Heart right ventricle (tissue), 16 donors: ENCODE results near the gene CELSR1. TPM values are rescaled to one million over a fixed set of nuclear protein-coding genes. Genes with fewer than 3 reads are reported as not detected.

ENCODE experiments used
- ATAC-seq, 8 donors: fragments of 200-7000 bp; cut with Tn5 transposase; one replicate each; pipeline ENCODE4 v1.9.1; 2020; ENCODE audit warnings: mild to moderate bottlenecking in 8 of 8, moderate library complexity in 8 of 8, moderate number of reproducible peaks in 1 of 8
- DNase-seq, 2 donors: peaks; one replicate each; pipeline ENCODE4 v3.0.0-alpha.2; 2020
- H3K27ac ChIP-seq, 10 donors: fragments of 200-600 bp; sonication (generic) in 2 of 10; one replicate each; pipeline versions ENCODE4 v1.5.0 to v1.8.0; 2020 to 2022; ENCODE audit warnings: mild to moderate bottlenecking in 3 of 10
- H3K27me3 ChIP-seq, 7 donors: fragments of 200-600 bp; one replicate each; pipeline ENCODE4 v1.8.0; 2021 to 2022; ENCODE audit warnings: mild to moderate bottlenecking in 2 of 7
- H3K36me3 ChIP-seq, 9 donors: fragments of 200-600 bp; sonication (generic) in 1 of 9; one replicate each; pipeline versions ENCODE4 v1.5.0 to v1.8.0; 2020 to 2022; ENCODE audit warnings: mild to moderate bottlenecking in 2 of 9
- H3K4me1 ChIP-seq, 9 donors: fragments of 200-600 bp; sonication (generic) in 1 of 9; one replicate each; pipeline versions ENCODE4 v1.5.0 to v1.8.0; 2020 to 2022; ENCODE audit warnings: mild to moderate bottlenecking in 4 of 9
- H3K4me3 ChIP-seq, 10 donors: fragments of 200-600 bp; sonication (generic) in 2 of 10; one replicate each; pipeline versions ENCODE4 v1.5.0 to v1.8.0; 2020 to 2022; ENCODE audit warnings: mild to moderate bottlenecking in 7 of 10, moderate library complexity in 2 of 10
- H3K9me3 ChIP-seq, 11 donors: fragments of 200-600 bp in 10 of 11; sonication (generic) in 2 of 11; one replicate each; pipeline versions ENCODE4 v1.5.0 to v1.8.0; 2013 to 2022; ENCODE audit warnings: mild to moderate bottlenecking in 2 of 11, control low read depth in 1 of 11, moderate library complexity in 1 of 11
- WGBS, 2 donors: extraction: QIAGEN DNeasy Blood & Tissue Kit; methylation state at CpG; one replicate each; pipeline ENCODE4 v1.1.7; 2013; ENCODE audit warnings: inconsistent platforms in 1 of 2; 5-methylcytosine and 5-hydroxymethylcytosine counted together
- intact Hi-C, 10 donors: fragments of 100-400 bp; cut with DNase I; formaldehyde crosslinking; loops; one replicate each; pipeline versions ENCODE4 v1.11.1 to v1.14.2; 2022
- polyA plus RNA-seq, 2 donors: library from polyadenylated mRNA; stranded (reverse); fragments of 200-250 nt; gene quantifications; one replicate each; pipeline ENCODE4 v1.2.3, GENCODE V29; 2013
- total RNA-seq, 10 donors: library from RNA; stranded (reverse); fragmentation: NEBNext Ultra II Directional in 3 of 10; extraction: Animal tissue kit (Norgen Biotek cat#: 25700) in 3 of 10; gene quantifications; one replicate each; pipeline versions ENCODE4 v1.2.1 to v1.2.4, GENCODE V29; 2021 to 2023
- TF ChIP-seq, protein P1 (sequence below), 9 donors: fragments of 200-600 bp; sonication (generic) in 2 of 9; IDR thresholded peaks; one replicate each; pipeline versions ENCODE4 v1.5.0 to v1.8.0; 2021 to 2022; ENCODE audit warnings: antibody characterized with exemption in 9 of 9, mild to moderate bottlenecking in 5 of 9, moderate library complexity in 1 of 9
- donor health status: Arrhythmogenic right ventricular cardiomyopathy.
- donor health status: ischemic (EF 13 %, LVEDD 7.1; RV severe dilation, severe dysfunction).
- donor health status: healthy with polysubstance abuse.
- donor health status: DM: no; HTN: yes; CAD: no.
- donor health status: DM: no; HTN: no; CAD: no.
- donor health status: ischemic (EF 25% LVEDD 6.9; RV normal size, moderate dysfunction).
- donor health status: ischemic (EF 25% LVEDD 5.7; RV mildly dilated, moderate dysfunction).
- donor health status: healthy.
- donor health status: DM: yes; HTN: yes; CAD: no.
- donor health status: Ischemic cardiomyopathy.
- donor health status: ischemic (EF 35%, LVEDD 5.7; RV mildly dilated, moderate dysfunction).
- donor health status: nonischemic (EF 11% LVEDD 7.7; RV severe dilation, severe dysfunction).
- donor health status: DM: yes; HTN: yes; CAD: no.
- donor health status: PGD.
- donor health status: ischemic (EF 29% LVEDD 5.4; RV normal size, mild dysfunction).
- donor health status: nonischemic (EF 23%, LVEDD 6.1; RV moderate dilation, normal function).

Gene CELSR1
- total and polyA plus RNA-seq, 12 donors = 4.0 to 16.7 (median 11.4) TPM

DNA sequence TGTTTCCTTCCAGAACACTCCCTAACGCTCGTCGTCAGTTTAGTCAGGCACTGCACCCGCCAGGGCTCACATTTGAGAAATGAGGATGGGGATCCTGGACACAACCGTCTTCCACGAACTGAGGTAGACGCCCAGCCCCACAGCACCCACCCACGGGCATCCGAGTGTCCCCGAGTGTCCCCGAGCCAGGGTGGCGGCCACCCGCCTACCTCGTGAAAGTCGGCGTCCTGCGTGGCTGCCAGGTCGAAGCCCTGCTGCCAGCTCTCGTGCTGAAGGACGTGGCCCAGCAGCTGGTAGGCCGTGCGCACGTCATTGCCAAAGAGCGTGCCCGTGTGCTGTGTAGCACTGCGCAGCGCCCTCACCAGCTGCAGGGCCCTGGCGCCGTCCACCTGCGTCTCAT, 148.3 kb downstream of the CELSR1 start:
- no peaks in the 10 kb centered on the region for H3K9me3 ChIP-seq
- ATAC-seq = no peak
- H3K36me3 ChIP-seq = no peaks in the 10 kb centered on the region
- H3K27me3 ChIP-seq = no peaks in the 10 kb centered on the region
- 91 to 93% methylated on average over 30 of the region's 30 CpGs for WGBS, 2 donors
- no peak for DNase-seq
- no peak overlapping the region for H3K4me3 ChIP-seq
- no peak overlapping the region for H3K27ac ChIP-seq
- peaks cover 0 to 7% (median 0%) of the 10 kb centered on the region in 9 donors for H3K4me1 ChIP-seq
- TF ChIP-seq, protein P1, sequence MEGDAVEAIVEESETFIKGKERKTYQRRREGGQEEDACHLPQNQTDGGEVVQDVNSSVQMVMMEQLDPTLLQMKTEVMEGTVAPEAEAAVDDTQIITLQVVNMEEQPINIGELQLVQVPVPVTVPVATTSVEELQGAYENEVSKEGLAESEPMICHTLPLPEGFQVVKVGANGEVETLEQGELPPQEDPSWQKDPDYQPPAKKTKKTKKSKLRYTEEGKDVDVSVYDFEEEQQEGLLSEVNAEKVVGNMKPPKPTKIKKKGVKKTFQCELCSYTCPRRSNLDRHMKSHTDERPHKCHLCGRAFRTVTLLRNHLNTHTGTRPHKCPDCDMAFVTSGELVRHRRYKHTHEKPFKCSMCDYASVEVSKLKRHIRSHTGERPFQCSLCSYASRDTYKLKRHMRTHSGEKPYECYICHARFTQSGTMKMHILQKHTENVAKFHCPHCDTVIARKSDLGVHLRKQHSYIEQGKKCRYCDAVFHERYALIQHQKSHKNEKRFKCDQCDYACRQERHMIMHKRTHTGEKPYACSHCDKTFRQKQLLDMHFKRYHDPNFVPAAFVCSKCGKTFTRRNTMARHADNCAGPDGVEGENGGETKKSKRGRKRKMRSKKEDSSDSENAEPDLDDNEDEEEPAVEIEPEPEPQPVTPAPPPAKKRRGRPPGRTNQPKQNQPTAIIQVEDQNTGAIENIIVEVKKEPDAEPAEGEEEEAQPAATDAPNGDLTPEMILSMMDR (IDR thresholded peaks at IDR 0.05) = no peak
- intact Hi-C loops = no loop called here

DNA sequence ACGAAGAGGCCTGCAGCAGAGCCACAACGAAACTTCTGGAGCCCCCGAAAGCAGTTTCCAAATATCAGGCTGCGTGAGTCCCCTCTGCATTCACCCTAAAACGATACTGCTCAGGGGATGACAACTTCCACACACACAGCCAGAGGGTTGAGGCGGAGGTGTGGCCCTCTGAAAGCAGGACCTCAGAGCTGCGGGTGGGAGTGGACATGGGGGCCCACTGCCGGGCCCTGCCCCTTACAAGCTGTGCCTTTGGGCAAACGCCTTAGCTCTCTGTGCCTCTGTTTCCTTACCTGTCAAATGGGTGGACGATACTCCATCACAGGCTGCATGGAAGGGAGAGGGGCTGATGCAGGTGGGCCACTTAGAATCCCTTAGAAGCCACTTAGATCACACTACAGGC, 148.8 kb downstream of the CELSR1 start:
- 88 to 91% methylated on average over 10 of the region's 10 CpGs for WGBS, 2 donors
- Histone ChIP-seq H3K27me3 (no peaks in the 10 kb centered on the region), H3K4me1 (peaks cover 0 to 7% (median 0%) of the 10 kb centered on the region in 9 donors), H3K36me3 (no peaks in the 10 kb centered on the region), H3K4me3 (no peak overlapping the region), H3K9me3 (no peaks in the 10 kb centered on the region), H3K27ac (no peak overlapping the region)
- TF ChIP-seq, protein P1 (IDR thresholded peaks at IDR 0.05) = no peak
- ATAC-seq (no peak), DNase-seq (no peak)
- intact Hi-C loops = no loop called here

DNA sequence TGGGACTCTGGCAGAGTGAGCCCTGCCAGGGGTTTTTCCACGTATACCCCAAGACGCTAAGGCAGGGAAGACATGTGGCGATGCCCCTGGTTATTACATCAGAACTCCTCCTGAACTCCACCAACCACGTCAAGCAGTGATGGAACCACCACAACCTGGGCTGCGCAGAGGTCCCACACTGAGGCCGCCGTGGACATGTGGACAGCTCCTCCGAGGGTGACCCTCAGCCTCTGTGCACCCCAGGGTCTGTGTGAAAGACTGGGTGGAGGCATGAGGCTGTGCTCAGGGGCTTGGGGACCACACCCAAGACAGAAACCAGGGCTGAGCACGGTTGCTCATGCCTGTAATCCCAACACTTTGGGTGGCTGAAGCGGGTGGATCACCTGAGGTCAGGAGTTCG, 149.7 kb downstream of the CELSR1 start:
- 91 to 96% methylated on average over 11 of the region's 11 CpGs for WGBS, 2 donors
- no peak overlapping the region for H3K27ac ChIP-seq
- peaks cover 0 to 7% (median 0%) of the 10 kb centered on the region in 9 donors for H3K4me1 ChIP-seq
- no peaks in the 10 kb centered on the region for H3K27me3 ChIP-seq
- TF ChIP-seq, protein P1 (IDR thresholded peaks at IDR 0.05) = no peak
- DNase-seq (no peak), ATAC-seq (no peak)
- intact Hi-C loops = no loop called here
- no peak overlapping the region for H3K4me3 ChIP-seq
- H3K9me3 ChIP-seq = no peaks in the 10 kb centered on the region
- no peaks in the 10 kb centered on the region for H3K36me3 ChIP-seq

DNA sequence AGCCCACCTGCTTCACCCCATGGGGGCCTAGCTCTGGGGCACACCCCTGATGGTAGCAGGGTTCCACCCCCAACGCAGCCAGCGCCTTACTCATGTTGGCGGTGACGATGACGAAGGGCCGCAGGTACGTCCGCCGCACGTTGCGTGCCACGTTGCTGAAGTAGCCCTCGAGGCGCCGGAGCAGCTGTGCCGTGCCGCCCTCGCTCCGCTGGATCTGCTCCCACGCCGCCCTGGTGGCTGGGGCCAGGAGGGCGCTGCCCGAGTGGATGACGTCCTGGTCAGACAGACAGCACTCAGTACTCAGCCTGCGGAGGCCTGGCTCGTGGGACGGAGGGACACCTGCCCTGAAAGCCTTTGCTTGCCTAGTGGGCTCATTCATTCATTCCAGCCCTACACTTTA, 151.1 kb downstream of the CELSR1 start:
- 93 to 94% methylated on average over 27 of the region's 27 CpGs for WGBS, 2 donors
- TF ChIP-seq, protein P1 (IDR thresholded peaks at IDR 0.05) = no peak
- no peaks in the 10 kb centered on the region for H3K27me3 ChIP-seq
- DNase-seq = no peak
- ATAC-seq = no peak
- peaks cover 0 to 7% (median 0%) of the 10 kb centered on the region in 9 donors for H3K4me1 ChIP-seq
- intact Hi-C loops = no loop called here
- no peak overlapping the region for H3K27ac ChIP-seq
- no peak overlapping the region for H3K4me3 ChIP-seq
- no peaks in the 10 kb centered on the region for H3K9me3 ChIP-seq
- H3K36me3 ChIP-seq = no peaks in the 10 kb centered on the region
